K562 (cell line): ENCODE measurements around the gene AAMP. TPM values are rescaled to one million over a fixed set of nuclear protein-coding genes. Genes with fewer than 3 reads are reported as not detected.

ENCODE experiments used
- ATAC-seq: fragments of 200-7000 bp; cut with Tn5 transposase; 3 replicates; pipeline ENCODE4 v1.9.1; 2020; ENCODE audit warnings: moderate library complexity
- BruUV-seq: library from RNA; stranded (reverse); fragments of 400-500 nt; replicated peaks from 2 replicates; lab custom pipeline; 2021; lab: Mats Ljungman, UMichigan
- CTCF ChIA-PET: fragments of 300-600 bp; formaldehyde crosslinking; extraction: SDS; loops from one replicate; lab custom pipeline; 2021; ENCODE audit warnings: low intra/inter-chr PET ratio; lab: Yijun Ruan, JAX
- POLR2A ChIA-PET: fragments of 300-600, 350-650 bp; sonication (Branson Sonifier 250); formaldehyde crosslinking; extraction: SDS; loops from one replicate; lab custom pipeline; 2021; ENCODE audit warnings: antibody characterized with exemption, inconsistent platforms; lab: Yijun Ruan, JAX
- DNase-seq, 4 experiments: peaks; one replicate each; pipeline versions ENCODE4 v3.0.0 to v3.0.0-alpha.2; 2011 to 2018; ENCODE audit warnings: low spot score in 3 of 4, mixed read lengths in 3 of 4; ENCODE audit errors: extremely low read depth in 1 of 4
- FAIRE-seq: peaks from 2 replicates; lab custom pipeline; 2011; peaks lifted over from hg19 to GRCh38; lab: Jason Lieb, UNC
- H2AFZ ChIP-seq: 2 replicates; pipeline ENCODE4 v1.6.0; 2011; ENCODE audit warnings: low read depth, low read length, control low read depth, inconsistent platforms
- H3K27ac ChIP-seq: fragments of 200-600 bp; 3 replicates; pipeline ENCODE4 v1.8.0; 2011; ENCODE audit warnings: low read depth, mild to moderate bottlenecking, control low read depth, inconsistent platforms, low read length, moderate library complexity, mixed read lengths; ENCODE audit errors: extremely low read depth
- H3K27me3 ChIP-seq, 2 experiments: fragments of 300-600 bp in 1 of 2; 2 replicates in 1 of 2; 3 replicates in 1 of 2; pipeline versions ENCODE4 v1.6.0 to v1.8.0; 2011; ENCODE audit warnings: inconsistent platforms in 2 of 2, low read length in 2 of 2, mild to moderate bottlenecking in 1 of 2, mixed read lengths in 1 of 2, moderate library complexity in 1 of 2; ENCODE audit not compliant: control insufficient read depth in 2 of 2, insufficient read depth in 2 of 2
- H3K36me3 ChIP-seq: fragments of 300-600 bp; 3 replicates; pipeline ENCODE4 v1.8.0; 2011; ENCODE audit warnings: mild to moderate bottlenecking, low read length, inconsistent platforms; ENCODE audit not compliant: control insufficient read depth, insufficient read depth
- H3K4me1 ChIP-seq, 2 experiments: fragments of 200-600 bp in 1 of 2; replicated peaks in 1 of 2; 2 replicates in 1 of 2; 3 replicates in 1 of 2; pipeline versions ENCODE4 v1.5.1 to v1.8.0; 2011; ENCODE audit warnings: inconsistent platforms in 2 of 2, low read length in 2 of 2, mild to moderate bottlenecking in 1 of 2, mixed read lengths in 1 of 2, moderate library complexity in 1 of 2; ENCODE audit not compliant: control insufficient read depth in 2 of 2, insufficient read depth in 2 of 2
- H3K4me2 ChIP-seq: 2 replicates; pipeline ENCODE4 v1.6.1; 2011; ENCODE audit warnings: low read length, control low read depth, inconsistent platforms, mixed read lengths; ENCODE audit not compliant: insufficient read depth
- H3K4me3 ChIP-seq: fragments of 200-600 bp; sonication (generic), shearing (Covaris generic); 2 replicates; pipeline ENCODE4 v1.5.1; 2016; ENCODE audit warnings: control low read depth, inconsistent platforms
- H3K79me2 ChIP-seq: fragments of 200-600 bp; 3 replicates; pipeline ENCODE4 v1.8.0; 2011; ENCODE audit warnings: low read length, inconsistent platforms; ENCODE audit not compliant: control insufficient read depth, insufficient read depth
- H3K9ac ChIP-seq, 2 experiments: 2 replicates each; pipeline versions ENCODE4 v1.6.0 to v1.6.1; 2011; ENCODE audit warnings: low read depth in 2 of 2, low read length in 2 of 2, control low read depth in 1 of 2, inconsistent platforms in 1 of 2, mild to moderate bottlenecking in 1 of 2, mixed read lengths in 1 of 2; ENCODE audit not compliant: insufficient read depth in 1 of 2
- H3K9me1 ChIP-seq: one replicate; pipeline ENCODE4 v1.6.0; 2011; ENCODE audit warnings: inconsistent platforms, mild to moderate bottlenecking, low read length, moderate library complexity; ENCODE audit not compliant: control insufficient read depth, insufficient read depth
- H3K9me3 ChIP-seq: replicated peaks from 2 replicates; pipeline ENCODE4 v1.5.1; 2011; ENCODE audit warnings: low read depth, low read length, inconsistent platforms; ENCODE audit not compliant: control insufficient read depth, insufficient read depth
- H4K20me1 ChIP-seq: replicated peaks from 2 replicates; pipeline ENCODE4 v1.6.1; 2011; ENCODE audit warnings: low read length, inconsistent platforms, mixed read lengths; ENCODE audit not compliant: control insufficient read depth, insufficient read depth
- C11orf30 ChIP-seq: fragments of 450-650 bp; IDR thresholded peaks from 2 replicates; pipeline ENCODE4 v1.6.1; 2016; ENCODE audit warnings: low read depth, mild to moderate bottlenecking
- CCNT2 ChIP-seq: IDR thresholded peaks from 2 replicates; pipeline ENCODE4 v1.6.1; 2011; ENCODE audit warnings: borderline replicate concordance, low read depth, mild to moderate bottlenecking, moderate library complexity, mixed read lengths, low read length; ENCODE audit not compliant: insufficient read length; ENCODE audit errors: extremely low read depth
- CTBP1 ChIP-seq: fragments of 450-650 bp; IDR thresholded peaks from 2 replicates; pipeline ENCODE4 v1.6.1; 2016; ENCODE audit warnings: borderline replicate concordance
- FOXA1 ChIP-seq: fragments of 450-650 bp; IDR thresholded peaks from 2 replicates; pipeline ENCODE4 v1.6.1; 2016; ENCODE audit warnings: mild to moderate bottlenecking, borderline replicate concordance
- MCM2 ChIP-seq: fragments of 450-650 bp; IDR thresholded peaks from 2 replicates; pipeline ENCODE4 v1.6.1; 2017; ENCODE audit warnings: low read depth, mild to moderate bottlenecking
- MXI1 ChIP-seq: IDR thresholded peaks from 2 replicates; pipeline ENCODE4 v1.6.1; 2011; ENCODE audit warnings: low read depth, mild to moderate bottlenecking, improper control_type of control experiment, low read length
- NCOA2 ChIP-seq, 2 experiments: fragments of 450-650 bp; IDR thresholded peaks; 2 replicates each; pipeline ENCODE4 v1.6.1; 2018; ENCODE audit warnings: mild to moderate bottlenecking in 2 of 2, moderate library complexity in 1 of 2; ENCODE audit not compliant: partially characterized antibody in 2 of 2
- NCOR1 ChIP-seq: fragments of 450-650 bp; IDR thresholded peaks from 2 replicates; pipeline ENCODE4 v1.6.1; 2016; ENCODE audit warnings: mild to moderate bottlenecking, moderate library complexity
- NKRF ChIP-seq: fragments of 450-650 bp; IDR thresholded peaks from 2 replicates; pipeline ENCODE4 v1.6.1; 2016; ENCODE audit warnings: borderline replicate concordance
- RAD21 ChIP-seq, 2 experiments: fragments of 250-450 bp in 1 of 2; fragments of 450-650 bp in 1 of 2; sonication (Bioruptor Pico) in 1 of 2; formaldehyde crosslinking in 1 of 2; IDR thresholded peaks in 1 of 2; conservative IDR thresholded peaks in 1 of 2; 2 replicates each; pipeline versions ENCODE4 v1.4.0 to v1.8.0; 2020 to 2022; ENCODE audit warnings: mild to moderate bottlenecking in 2 of 2, moderate library complexity in 1 of 2
- RBFOX2 ChIP-seq: fragments of 200-400 bp; formaldehyde crosslinking; IDR thresholded peaks from 2 replicates; pipeline ENCODE4 v1.6.1; 2017; ENCODE audit warnings: low read depth, mild to moderate bottlenecking, low read length, moderate library complexity
- RFX1 ChIP-seq: fragments of 450-650 bp; IDR thresholded peaks from 2 replicates; pipeline ENCODE4 v1.6.1; 2016; ENCODE audit warnings: mild to moderate bottlenecking, moderate library complexity
- RUNX1 ChIP-seq: sonication (generic); IDR thresholded peaks from 2 replicates; pipeline ENCODE4 v1.6.1; 2016; ENCODE audit warnings: antibody characterized with exemption, low read depth
- SMAD1 ChIP-seq: fragments of 150-350 bp; IDR thresholded peaks from 2 replicates; pipeline ENCODE4 v1.6.1; 2014; ENCODE audit warnings: low read length, low read depth; ENCODE audit not compliant: partially characterized antibody
- SRSF7 ChIP-seq: fragments of 200-400 bp; formaldehyde crosslinking; optimal IDR thresholded peaks from 2 replicates; pipeline ENCODE3; 2017; ENCODE audit warnings: mild to moderate bottlenecking, low read depth, low read length
- SUPT5H ChIP-seq: fragments of 450-650 bp; IDR thresholded peaks from 2 replicates; pipeline ENCODE4 v1.6.1; 2016
- TEAD4 ChIP-seq, 2 experiments: sonication (generic) in 1 of 2; formaldehyde crosslinking in 1 of 2; IDR thresholded peaks; 2 replicates each; pipeline versions ENCODE4 v1.6.1 to v1.8.0; 2012 to 2022; ENCODE audit warnings: borderline replicate concordance in 1 of 2, inconsistent platforms in 1 of 2, low read length in 1 of 2, mild to moderate bottlenecking in 1 of 2, missing genetic modification reagents in 1 of 2
- ZNF12 ChIP-seq: sonication (generic); formaldehyde crosslinking; IDR thresholded peaks from 2 replicates; pipeline ENCODE4 v1.4.0; 2020; ENCODE audit warnings: mild to moderate bottlenecking, missing genetic modification reagents
- ZNF224 ChIP-seq: sonication (generic); formaldehyde crosslinking; IDR thresholded peaks from 2 replicates; pipeline ENCODE4 v1.8.0; 2022; ENCODE audit warnings: mild to moderate bottlenecking, missing genetic modification reagents
- ZNF316 ChIP-seq: fragments of 450-650 bp; IDR thresholded peaks from 2 replicates; pipeline ENCODE4 v1.6.1; 2016
- ZNF507 ChIP-seq: conservative IDR thresholded peaks from 2 replicates; pipeline ENCODE4 v1.6.1; 2017; ENCODE audit warnings: missing genetic modification characterization, missing compliant biosample characterization
- WGBS: fragments of 100-300 bp; shearing (Covaris generic); methylation state at CpG from one replicate; pipeline ENCODE4 v1.1.6; 2016; ENCODE audit warnings: low coverage, mixed read lengths; ENCODE audit not compliant: insufficient coverage; ENCODE audit errors: missing lambda C conversion rate; 5-methylcytosine and 5-hydroxymethylcytosine counted together
- in situ Hi-C: fragments of 300-500 bp; cut with MboI; formaldehyde crosslinking; loops from 4 replicates; pipeline ENCODE4 v1.15.0; 2018; ENCODE audit warnings: inconsistent platforms, mixed read lengths
- intact Hi-C: fragments of 100-400 bp; cut with micrococcal nuclease; formaldehyde crosslinking; loops from 2 replicates; pipeline ENCODE4 v1.14.2; 2022
- polyA plus RNA-seq, 8 experiments: library from polyadenylated mRNA; depleted of rRNA in 4 of 8; stranded (reverse) in 5 of 8; unstranded in 3 of 8; fragments of >200 nt; fragmentation: Nextera tagmentation in 2 of 8; fragmentation: Illumina TruSeq in 1 of 8; extraction: Ambion mirVana in 2 of 8; extraction: Trizol in 1 of 8; gene quantifications; 2 replicates each; pipeline versions ENCODE4 v1.2.1 to v1.2.3, GENCODE V29; 2011 to 2014; ENCODE audit warnings: inconsistent platforms in 1 of 8, missing spikeins in 1 of 8
- total RNA-seq, 7 experiments: library from RNA; depleted of rRNA in 6 of 7; stranded (reverse); fragments of >200 nt in 6 of 7; fragmentation: Illumina TruSeq in 2 of 7; extraction: Trizol in 2 of 7; gene quantifications; 2 replicates each; pipeline versions ENCODE4 v1.2.1 to v1.2.3, GENCODE V29; 2011 to 2021; ENCODE audit warnings: low replicate concordance in 1 of 7

AAMP gene
- total and polyA plus RNA-seq, 9 of the 15 experiments (the other 6 are each of a cell fraction or from before 2014, with no cell fraction given): 5.7 to 197 (median 94.1) TPM

GRCh38 chr2:218257390-218257981 lies 12.5 kb downstream of the AAMP start:
- 43% methylated on average over 4 of the region's 8 CpGs for WGBS
- H3K27ac ChIP-seq: peak overlapping the region; percentile 12; the same call in 2 of the 3 replicates
- ChIA-PET CTCF (interaction anchor here (0.8 to 1.1 kb wide), 2 partner anchors 71 to 88 kb away, joined by 3 to 8 read pairs; no protein-coding TSS in a partner anchor), POLR2A (interaction anchor here (0.5 to 1.5 kb wide), 7 partner anchors 8 to 150 kb away, joined by 3 to 7 read pairs (median 3); no protein-coding TSS in a partner anchor)
- H3K27me3 ChIP-seq: no peaks in the 10 kb centered on the region
- H3K36me3 ChIP-seq: peaks cover 28% of the 10 kb centered on the region; the same call in 2 of the 3 replicates
- no peaks in the 10 kb centered on the region for H3K9me1 ChIP-seq
- DNase-seq (peak; percentile 62 to 71 (median 66)), ATAC-seq (peak; percentile 88), FAIRE-seq (peak; percentile 68)
- no peak overlapping the region for H3K4me3 ChIP-seq
- H2AFZ ChIP-seq: peak overlapping the region; percentile 86
- intact Hi-C loops (loop anchor here (2.0 to 5.0 kb wide), 2 partner anchors 71 to 90 kb away; partner anchors contain the start of gene CXCR1), in situ Hi-C loops (loop anchor here (5.0 kb wide), 1 partner anchor 90 kb away; the partner anchor contains the start of gene CXCR1)
- H3K9ac ChIP-seq: peak overlapping the region in 1 of 2 experiments; percentile 25; a peak in 1 of 4 replicates
- H3K4me1 ChIP-seq: peaks cover 1 to 3% of the 10 kb centered on the region in 2 experiments; a peak in 4 of 5 replicates
- peak overlapping the region; percentile 58 for H3K4me2 ChIP-seq
- H3K79me2 ChIP-seq: no peaks in the 10 kb centered on the region
- no TSS peak for BruUV-seq
- H4K20me1 ChIP-seq: no peaks in the 10 kb centered on the region
- no peaks in the 10 kb centered on the region for H3K9me3 ChIP-seq
- TF ChIP-seq SMAD1: no peak
- TF ChIP-seq C11orf30: no peak
- TF ChIP-seq SUPT5H: no peak
- TF ChIP-seq ZNF12 (CRISPR knock-in tag): no peak
- TF ChIP-seq RFX1: no peak
- TF ChIP-seq RUNX1: no peak
- no peak for TF ChIP-seq CTBP1
- no peak for TF ChIP-seq NKRF
- no peak for TF ChIP-seq ZNF316
- TF ChIP-seq TEAD4 (IDR thresholded peaks at IDR 0.05; ENCODE audit: low read length): no peak
- no peak for TF ChIP-seq TEAD4 (CRISPR knock-in tag; IDR thresholded peaks at IDR 0.05; ENCODE audit: borderline replicate concordance)
- TF ChIP-seq ZNF507: no peak
- no peak for TF ChIP-seq SRSF7
- TF ChIP-seq ZNF224 (CRISPR knock-in tag): no peak
- no peak for TF ChIP-seq FOXA1
- no peak for TF ChIP-seq MXI1
- TF ChIP-seq NCOR1: no peak
- no peak for TF ChIP-seq RBFOX2
- TF ChIP-seq RAD21 (CRISPR knock-in tag; conservative IDR thresholded peaks at IDR 0.05 in 1 of 2, IDR thresholded peaks at IDR 0.05 in 1 of 2): peak in 1 of 2 experiments; percentile 56; a peak in 3 of 4 replicates
- TF ChIP-seq NCOA2 (IDR thresholded peaks at IDR 0.05; ENCODE audit: partially characterized antibody in 2 of 2): no peak
- TF ChIP-seq MCM2: no peak
- no peak for TF ChIP-seq CCNT2
